ENCODE measurements around the gene ZFP3. TPM values are rescaled to one million over a fixed set of nuclear protein-coding genes. Genes with fewer than 3 reads are reported as not detected.

Gene ZFP3
- total and polyA plus RNA-seq, 8 donors: 1.9 to 5.2 (median 3.2) TPM

DNA sequence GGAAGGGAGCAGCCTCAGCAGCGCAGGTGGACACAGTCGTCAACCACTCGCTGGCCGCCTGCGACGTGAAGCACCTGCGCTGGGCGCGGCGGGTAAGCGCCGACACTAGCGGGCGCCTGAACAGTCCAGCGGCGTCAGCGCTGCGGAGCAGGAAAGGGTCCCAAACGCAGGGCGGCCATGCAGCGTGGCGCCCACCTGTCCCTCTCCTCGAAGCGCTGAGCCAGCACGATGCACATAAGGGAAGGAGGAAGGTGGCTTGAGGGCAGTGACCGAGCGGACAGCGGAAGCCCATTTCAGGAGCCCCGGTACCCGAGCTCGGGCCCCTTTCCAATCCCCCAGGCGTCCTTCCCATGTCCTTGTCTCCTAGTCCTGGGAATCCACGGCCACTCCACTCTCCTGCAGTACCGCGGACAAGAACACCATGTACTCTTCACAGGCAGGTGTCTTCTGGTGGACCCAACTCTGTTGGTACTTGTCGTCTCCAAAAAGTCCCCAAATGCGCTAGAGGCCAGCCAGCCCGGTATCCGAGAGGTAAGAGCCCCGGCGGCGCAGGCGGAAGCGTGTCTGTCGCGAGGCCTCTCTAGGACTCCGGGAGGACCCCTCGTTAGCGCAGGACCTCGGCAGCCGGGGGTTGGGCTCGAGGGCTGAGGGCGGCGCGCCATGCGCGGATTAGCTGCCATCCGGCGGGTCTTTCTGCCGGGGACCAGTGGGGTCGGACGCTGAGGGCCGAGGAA lies 19.0 kb downstream of the ZFP3 start:
- Histone ChIP-seq H3K4me3 (peak overlapping the region; percentile 6 to 53 (median 43)), H3K9me3 (peaks cover 0 to 5% (median 0%) of the 10 kb centered on the region in 4 donors), H3K4me1 (no peaks in the 10 kb centered on the region), H3K36me3 (peaks cover 0 to 7% (median 1%) of the 10 kb centered on the region in 3 donors), H3K27ac (peak overlapping the region; percentile 3 to 68 (median 44)), H3K27me3 (no peaks in the 10 kb centered on the region)
- intact Hi-C loops (cut with DNase I): no loop called here
- WGBS, 2 donors: 1 to 3% methylated on average over 60 to 63 of the region's 63 CpGs
- no peak for FAIRE-seq
- DNase-seq: peak; percentile 56 to 85 (median 74)
- TF ChIP-seq, protein P1, sequence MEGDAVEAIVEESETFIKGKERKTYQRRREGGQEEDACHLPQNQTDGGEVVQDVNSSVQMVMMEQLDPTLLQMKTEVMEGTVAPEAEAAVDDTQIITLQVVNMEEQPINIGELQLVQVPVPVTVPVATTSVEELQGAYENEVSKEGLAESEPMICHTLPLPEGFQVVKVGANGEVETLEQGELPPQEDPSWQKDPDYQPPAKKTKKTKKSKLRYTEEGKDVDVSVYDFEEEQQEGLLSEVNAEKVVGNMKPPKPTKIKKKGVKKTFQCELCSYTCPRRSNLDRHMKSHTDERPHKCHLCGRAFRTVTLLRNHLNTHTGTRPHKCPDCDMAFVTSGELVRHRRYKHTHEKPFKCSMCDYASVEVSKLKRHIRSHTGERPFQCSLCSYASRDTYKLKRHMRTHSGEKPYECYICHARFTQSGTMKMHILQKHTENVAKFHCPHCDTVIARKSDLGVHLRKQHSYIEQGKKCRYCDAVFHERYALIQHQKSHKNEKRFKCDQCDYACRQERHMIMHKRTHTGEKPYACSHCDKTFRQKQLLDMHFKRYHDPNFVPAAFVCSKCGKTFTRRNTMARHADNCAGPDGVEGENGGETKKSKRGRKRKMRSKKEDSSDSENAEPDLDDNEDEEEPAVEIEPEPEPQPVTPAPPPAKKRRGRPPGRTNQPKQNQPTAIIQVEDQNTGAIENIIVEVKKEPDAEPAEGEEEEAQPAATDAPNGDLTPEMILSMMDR (IDR thresholded peaks at IDR 0.05): no peak
- peak; percentile 86 to 96 (median 88) for ATAC-seq

DNA sequence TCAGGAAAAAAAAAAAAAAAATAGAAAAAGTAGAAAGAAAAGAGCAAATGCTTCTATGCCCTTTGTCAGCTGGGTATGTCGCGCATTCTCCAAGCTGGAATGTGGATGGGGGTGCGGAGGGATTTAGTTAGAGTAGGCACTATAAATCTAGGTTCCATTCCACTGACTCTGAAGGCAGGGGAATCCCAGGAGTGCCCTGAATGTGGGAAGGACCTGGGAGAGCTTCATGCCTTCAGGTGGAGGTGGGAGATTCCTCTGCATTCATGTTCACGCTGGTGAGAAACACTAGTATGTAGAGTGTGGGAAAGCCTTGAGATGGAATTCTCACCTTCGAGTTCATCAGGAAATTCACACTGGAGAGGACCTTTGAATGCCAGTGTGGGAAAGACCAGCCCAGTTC lies 21.0 kb downstream of the ZFP3 start:
- Histone ChIP-seq H3K9me3 (no peaks in the 10 kb centered on the region), H3K4me3 (no peak overlapping the region), H3K27ac (no peak overlapping the region), H3K4me1 (no peaks in the 10 kb centered on the region), H3K36me3 (no peaks in the 10 kb centered on the region), H3K27me3 (no peaks in the 10 kb centered on the region)
- intact Hi-C loops (cut with DNase I): no loop called here
- TF ChIP-seq, protein P1 (IDR thresholded peaks at IDR 0.05): no peak
- FAIRE-seq: no peak
- ATAC-seq: no peak
- no peak for DNase-seq
- 76 to 79% methylated on average over 5 of the region's 5 CpGs for WGBS, 2 donors

DNA sequence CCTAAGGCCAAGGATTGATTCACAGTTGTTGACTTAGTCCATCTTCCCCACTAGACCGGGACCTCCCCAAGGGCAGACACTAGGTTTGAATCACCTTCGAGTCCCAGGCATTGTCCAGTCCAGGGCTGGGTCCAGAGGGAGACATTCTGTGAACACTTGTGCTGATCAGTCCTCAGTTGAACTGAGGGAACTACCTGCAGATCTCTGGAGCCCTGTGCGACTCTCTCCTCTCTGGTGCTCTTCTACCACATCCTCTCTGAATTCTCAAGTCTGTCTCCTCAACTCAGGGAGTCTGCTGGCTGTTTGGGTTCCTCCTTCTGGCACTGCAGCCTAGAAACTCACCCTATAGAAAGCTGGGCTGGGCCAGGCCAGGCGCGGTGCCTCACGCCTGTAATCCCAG lies 22.6 kb downstream of the ZFP3 start:
- Histone ChIP-seq H3K4me3 (no peak overlapping the region), H3K27me3 (no peaks in the 10 kb centered on the region), H3K9me3 (no peaks in the 10 kb centered on the region), H3K36me3 (no peaks in the 10 kb centered on the region), H3K4me1 (no peaks in the 10 kb centered on the region), H3K27ac (no peak overlapping the region)
- WGBS, 2 donors: 77 to 79% methylated on average over 6 of the region's 6 CpGs
- ATAC-seq (no peak), FAIRE-seq (no peak), DNase-seq (no peak)
- intact Hi-C loops (cut with DNase I): no loop called here
- TF ChIP-seq, protein P1 (IDR thresholded peaks at IDR 0.05): no peak

DNA sequence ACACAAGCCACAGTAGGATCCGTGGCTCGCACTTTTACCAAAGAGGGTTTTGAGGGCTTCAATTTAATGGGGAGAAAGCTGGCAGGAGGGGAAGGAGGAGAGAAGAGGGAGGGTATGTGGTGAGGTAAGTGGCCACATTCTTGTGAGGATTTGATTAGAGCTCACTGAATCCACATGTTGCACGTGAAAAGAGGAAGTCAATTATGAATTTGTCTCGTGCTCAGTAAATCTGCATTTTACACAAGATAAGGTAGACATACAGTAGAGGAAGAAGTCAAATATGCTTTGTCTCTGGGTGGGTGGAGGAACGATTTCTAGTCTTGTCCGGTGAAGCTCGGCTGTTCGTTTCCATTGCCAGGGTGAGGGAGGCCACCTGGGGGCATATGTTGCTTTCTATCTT lies 32.5 kb downstream of the ZFP3 start:
- intact Hi-C loops (cut with DNase I): no loop called here
- Histone ChIP-seq H3K4me1 (peaks cover 0 to 7% (median 0%) of the 10 kb centered on the region in 3 donors), H3K36me3 (no peaks in the 10 kb centered on the region), H3K27me3 (peaks cover 0 to 4% (median under 1%) of the 10 kb centered on the region in 4 donors), H3K4me3 (peak overlapping the region; percentile 70 to 92 (median 78)), H3K27ac (no peak overlapping the region), H3K9me3 (no peaks in the 10 kb centered on the region)
- TF ChIP-seq, protein P1 (IDR thresholded peaks at IDR 0.05): no peak
- ATAC-seq: no peak
- 18 to 26% methylated on average over 8 of the region's 8 CpGs for WGBS, 2 donors
- DNase-seq: peak in 1 of 6 donors; percentile 14
- FAIRE-seq: no peak

Data from pancreas (tissue), 10 donors.